ENCODE measurements around the gene ACBD4. TPM values are rescaled to one million over a fixed set of nuclear protein-coding genes. Genes with fewer than 3 reads are reported as not detected.

The ACBD4 gene
- total RNA-seq, 6 experiments from 2014 or later: 5.0 to 8.0 (median 6.5) TPM

DNA sequence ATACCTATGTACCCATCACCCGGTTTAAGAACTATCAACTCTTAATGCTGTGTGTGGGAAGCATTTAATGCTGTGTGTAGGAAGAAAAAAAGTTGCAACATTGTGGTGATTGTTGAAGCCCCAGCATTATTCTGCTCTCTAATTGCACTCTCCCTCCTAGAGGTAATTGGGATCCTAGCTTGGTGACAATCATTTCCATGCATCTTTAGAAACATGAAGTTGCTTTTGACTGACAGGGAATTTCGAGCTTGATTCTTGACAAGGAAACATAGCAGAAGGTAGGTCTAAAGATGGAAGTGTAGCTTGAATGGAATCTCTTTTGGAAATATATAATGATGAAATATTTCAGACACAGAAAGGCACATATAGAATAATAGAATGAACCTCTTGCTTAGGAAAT lies 53.5 kb downstream of the ACBD4 start:
- H3K9me3 Mint-ChIP-seq: no peaks in the 10 kb centered on the region
- DNase-seq: no peak
- no peaks in the 10 kb centered on the region for H3K4me1 Mint-ChIP-seq (ENCODE audit: low read depth)
- no peaks in the 10 kb centered on the region for H3K36me3 Mint-ChIP-seq (ENCODE audit: low read depth)
- TF ChIP-seq, protein P1, sequence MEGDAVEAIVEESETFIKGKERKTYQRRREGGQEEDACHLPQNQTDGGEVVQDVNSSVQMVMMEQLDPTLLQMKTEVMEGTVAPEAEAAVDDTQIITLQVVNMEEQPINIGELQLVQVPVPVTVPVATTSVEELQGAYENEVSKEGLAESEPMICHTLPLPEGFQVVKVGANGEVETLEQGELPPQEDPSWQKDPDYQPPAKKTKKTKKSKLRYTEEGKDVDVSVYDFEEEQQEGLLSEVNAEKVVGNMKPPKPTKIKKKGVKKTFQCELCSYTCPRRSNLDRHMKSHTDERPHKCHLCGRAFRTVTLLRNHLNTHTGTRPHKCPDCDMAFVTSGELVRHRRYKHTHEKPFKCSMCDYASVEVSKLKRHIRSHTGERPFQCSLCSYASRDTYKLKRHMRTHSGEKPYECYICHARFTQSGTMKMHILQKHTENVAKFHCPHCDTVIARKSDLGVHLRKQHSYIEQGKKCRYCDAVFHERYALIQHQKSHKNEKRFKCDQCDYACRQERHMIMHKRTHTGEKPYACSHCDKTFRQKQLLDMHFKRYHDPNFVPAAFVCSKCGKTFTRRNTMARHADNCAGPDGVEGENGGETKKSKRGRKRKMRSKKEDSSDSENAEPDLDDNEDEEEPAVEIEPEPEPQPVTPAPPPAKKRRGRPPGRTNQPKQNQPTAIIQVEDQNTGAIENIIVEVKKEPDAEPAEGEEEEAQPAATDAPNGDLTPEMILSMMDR (IDR thresholded peaks at IDR 0.05): no peak
- H3K27ac Mint-ChIP-seq: no peak overlapping the region
- peaks cover 2% of the 10 kb centered on the region for H3K27me3 Mint-ChIP-seq (ENCODE audit: insufficient read depth)
- H3K4me3 Mint-ChIP-seq: no peak overlapping the region

DNA sequence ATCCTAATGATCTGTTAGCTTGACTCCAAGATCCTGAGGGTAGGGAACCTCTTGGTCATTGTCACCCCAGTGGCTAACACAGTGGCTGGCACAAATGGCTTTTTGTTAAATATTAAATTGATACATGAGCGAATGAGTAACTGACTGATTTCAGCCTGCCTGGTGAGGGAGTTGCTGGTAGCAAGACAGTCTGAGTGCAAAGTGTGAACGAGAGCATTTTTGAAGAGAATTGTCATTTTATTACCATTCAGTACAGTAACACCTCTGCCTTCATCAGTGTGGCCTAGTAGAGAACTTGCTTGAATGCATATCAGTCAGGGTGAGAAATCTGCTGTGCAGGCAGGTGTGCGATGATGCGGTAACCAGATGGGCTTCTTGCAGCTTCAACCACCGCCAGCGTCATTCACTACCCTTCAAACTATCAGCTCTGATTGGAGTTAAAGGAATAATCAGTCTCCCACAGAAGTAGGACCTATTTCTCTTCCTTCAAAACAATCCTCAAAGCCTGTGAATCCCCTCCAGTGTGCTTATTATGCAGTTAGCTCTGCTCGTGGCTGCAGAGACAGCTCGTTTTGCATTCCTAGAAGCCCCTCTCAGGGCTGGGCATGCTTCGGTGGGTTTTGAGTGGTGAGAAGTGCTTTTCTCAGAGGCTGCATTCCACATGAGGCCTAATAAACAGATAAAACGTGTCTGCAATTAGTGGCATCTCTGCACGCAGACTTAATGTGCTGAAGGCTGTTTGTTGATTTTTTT lies 55.2 kb downstream of the ACBD4 start:
- no peak overlapping the region for H3K4me3 Mint-ChIP-seq
- H3K9me3 Mint-ChIP-seq: no peaks in the 10 kb centered on the region
- no peaks in the 10 kb centered on the region for H3K36me3 Mint-ChIP-seq (ENCODE audit: low read depth)
- TF ChIP-seq, protein P1 (IDR thresholded peaks at IDR 0.05): no peak
- H3K4me1 Mint-ChIP-seq (ENCODE audit: low read depth): no peaks in the 10 kb centered on the region
- DNase-seq: no peak
- peaks cover 2% of the 10 kb centered on the region for H3K27me3 Mint-ChIP-seq (ENCODE audit: insufficient read depth)
- no peak overlapping the region for H3K27ac Mint-ChIP-seq

Small RNA genes within 50 kb of the gene (microRNA-seq; reads per million reads assigned to microRNA genes)
- not detected for gene MIR6784

Other genes starting within 250 kb of the ACBD4 start
- 100 to 1,000 TPM; 117 to 129 (median 122) TPM for gene EFTUD2, start 236.2 kb upstream of the ACBD4 start, total RNA-seq (2021; fragmentation: NEBNext Ultra II Directional; extraction: Animal tissue kit (Norgen Biotek cat#: 25700))
- gene GFAP, start 220.2 kb upstream of the ACBD4 start, total RNA-seq (2021; fragmentation: NEBNext Ultra II Directional; extraction: Animal tissue kit (Norgen Biotek cat#: 25700)): not detected
- 10 to 100 TPM; 11.4 to 25.6 (median 24.1) TPM for gene KIF18B, start 187.9 kb upstream of the ACBD4 start, total RNA-seq (2021; fragmentation: NEBNext Ultra II Directional; extraction: Animal tissue kit (Norgen Biotek cat#: 25700))
- under 1 TPM in 5 of 6 experiments, not detected in 1; 0.19 to 0.36 (median 0.25) TPM for gene C1QL1, start 167.4 kb upstream of the ACBD4 start, total RNA-seq (2021; fragmentation: NEBNext Ultra II Directional; extraction: Animal tissue kit (Norgen Biotek cat#: 25700))
- 10 to 100 TPM; 34.0 to 38.9 (median 35.8) TPM for gene DCAKD, start 84.1 kb upstream of the ACBD4 start, total RNA-seq (2021; fragmentation: NEBNext Ultra II Directional; extraction: Animal tissue kit (Norgen Biotek cat#: 25700))
- gene NMT1, start 74.4 kb upstream of the ACBD4 start, total RNA-seq (2021; fragmentation: NEBNext Ultra II Directional; extraction: Animal tissue kit (Norgen Biotek cat#: 25700)): 100 to 1,000 TPM; 135 to 152 (median 142) TPM
- 100 to 1,000 TPM in 1 of 6 experiments, 10 to 100 TPM in 5; 77.2 to 112 (median 83.8) TPM for gene PLCD3, start 3.2 kb upstream of the ACBD4 start, total RNA-seq (2021; fragmentation: NEBNext Ultra II Directional; extraction: Animal tissue kit (Norgen Biotek cat#: 25700))
- 10 to 100 TPM; 31.8 to 42.0 (median 34.5) TPM for gene HEXIM1, start 12.8 kb downstream of the ACBD4 start, total RNA-seq (2021; fragmentation: NEBNext Ultra II Directional; extraction: Animal tissue kit (Norgen Biotek cat#: 25700))
- gene HEXIM2, start 26.2 kb downstream of the ACBD4 start, total RNA-seq (2021; fragmentation: NEBNext Ultra II Directional; extraction: Animal tissue kit (Norgen Biotek cat#: 25700)): 1 to 10 TPM; 4.8 to 9.5 (median 6.2) TPM
- gene FMNL1, start 86.2 kb downstream of the ACBD4 start, total RNA-seq (2021; fragmentation: NEBNext Ultra II Directional; extraction: Animal tissue kit (Norgen Biotek cat#: 25700)): 1 to 10 TPM; 1.6 to 8.0 (median 6.0) TPM
- gene SPATA32, start 126.4 kb downstream of the ACBD4 start, total RNA-seq (2021; fragmentation: NEBNext Ultra II Directional; extraction: Animal tissue kit (Norgen Biotek cat#: 25700)): under 1 TPM in 1 of 6 experiments, not detected in 5; 0.11 TPM
- gene MAP3K14, start 181.3 kb downstream of the ACBD4 start, total RNA-seq (2021; fragmentation: NEBNext Ultra II Directional; extraction: Animal tissue kit (Norgen Biotek cat#: 25700)): 1 to 10 TPM; 5.6 to 8.8 (median 6.6) TPM